CD4-positive, alpha-beta T cell treated with Interleukin-15 for 4 hours (primary cell): Measurements from ENCODE around the gene MTERF2.
A peak's percentile ranks its signal among the peaks of the same experiment; 100 is the strongest.
"Not testable (repeated sequence)": the region's sequence is repeated elsewhere in the genome, so short reads cannot be mapped to it uniquely, and the experiment has no call there.

Experiments
- DNase-seq: peaks from one replicate; pipeline ENCODE4 v3.0.0-alpha.2; 2020; ENCODE audit warnings: low spot score

MTERF2 gene, protein sequence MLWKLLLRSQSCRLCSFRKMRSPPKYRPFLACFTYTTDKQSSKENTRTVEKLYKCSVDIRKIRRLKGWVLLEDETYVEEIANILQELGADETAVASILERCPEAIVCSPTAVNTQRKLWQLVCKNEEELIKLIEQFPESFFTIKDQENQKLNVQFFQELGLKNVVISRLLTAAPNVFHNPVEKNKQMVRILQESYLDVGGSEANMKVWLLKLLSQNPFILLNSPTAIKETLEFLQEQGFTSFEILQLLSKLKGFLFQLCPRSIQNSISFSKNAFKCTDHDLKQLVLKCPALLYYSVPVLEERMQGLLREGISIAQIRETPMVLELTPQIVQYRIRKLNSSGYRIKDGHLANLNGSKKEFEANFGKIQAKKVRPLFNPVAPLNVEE

GRCh38 chr12:106986625-106987389 lies at the start of gene MTERF2:
Gene MTERF2 (minus strand): TSS chr12:106987146. CDS start chr12:106978714, 8,432 bp downstream.
- DNase-seq, result peak; percentile 74

GRCh38 chr12:107035733-107036132 lies 48.8 kb upstream of the MTERF2 start:
- no peak for DNase-seq

DNA sequence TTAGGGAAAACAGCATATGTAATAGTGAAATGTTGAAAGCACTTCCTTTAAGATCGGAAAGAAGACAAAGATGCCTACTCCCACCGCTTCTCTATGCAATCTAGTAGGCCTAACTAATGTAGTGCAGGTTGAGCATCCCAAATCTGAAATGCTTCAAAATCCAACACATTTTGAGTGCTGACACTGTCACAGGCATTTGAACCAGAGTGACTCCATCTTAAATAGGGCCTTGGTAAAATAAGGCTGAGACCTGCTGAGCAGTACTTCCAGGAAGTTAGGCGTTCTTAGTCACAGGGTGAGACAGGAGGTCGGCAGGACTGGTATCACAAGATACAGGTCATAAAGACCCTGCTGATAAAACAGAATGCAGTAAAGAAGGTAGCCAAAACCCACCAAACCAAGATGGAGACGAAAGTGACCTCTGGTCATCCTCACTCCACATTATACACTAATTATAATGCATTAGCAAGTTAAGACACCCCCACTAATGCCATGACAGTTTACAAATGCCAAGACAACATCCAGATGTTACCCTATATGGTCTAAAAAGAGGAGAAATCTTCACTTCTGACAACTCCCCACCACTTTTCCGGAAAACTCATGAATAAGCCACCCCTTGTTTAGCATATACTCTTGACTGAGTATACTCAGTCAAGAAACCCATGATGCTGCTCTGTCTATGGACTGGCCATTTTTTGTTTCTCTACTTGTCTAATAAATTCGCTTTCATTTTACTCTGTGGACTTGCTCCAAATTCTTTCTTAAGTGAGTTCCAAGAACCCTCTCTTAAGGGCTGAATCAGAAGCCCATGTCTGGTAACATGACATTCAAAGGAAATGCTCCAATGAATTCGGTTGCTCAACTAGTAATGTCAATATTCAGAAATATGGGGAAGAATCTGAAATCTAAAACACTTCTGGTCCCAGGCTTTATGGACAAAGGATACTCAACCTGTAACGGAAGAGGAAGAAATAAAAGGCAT lies 47.1 kb upstream of the MTERF2 start:
- no peak for DNase-seq

GRCh38 chr12:107032266-107032665 lies 45.3 kb upstream of the MTERF2 start:
- peak; percentile 22 for DNase-seq

GRCh38 chr12:107031061-107031460 lies 44.1 kb upstream of the MTERF2 start:
- DNase-seq, result no peak

DNA sequence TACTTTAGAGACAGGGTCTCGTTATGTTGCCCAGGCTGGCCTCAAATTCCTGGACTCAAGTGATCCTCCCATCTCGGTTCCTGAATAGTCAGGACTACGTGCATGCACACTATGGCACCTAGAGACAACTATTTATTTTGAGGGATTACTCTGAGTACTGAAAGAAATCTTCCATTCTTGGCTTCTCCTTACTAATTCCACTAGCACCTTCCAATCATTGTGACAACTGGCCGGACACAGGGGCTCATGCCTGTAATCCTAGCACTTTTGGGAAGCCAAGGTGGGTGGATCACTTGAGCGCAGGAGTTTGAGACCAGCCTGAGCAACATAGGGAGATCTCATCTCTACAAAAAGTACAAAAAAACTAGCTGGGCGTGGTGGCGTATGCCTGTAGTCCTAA lies 42.1 kb upstream of the MTERF2 start:
- DNase-seq, result no peak

GRCh38 chr12:107027636-107028053 lies 40.7 kb upstream of the MTERF2 start:
- DNase-seq, result peak; percentile 81

- DNase-seq, result no peak
Measured at GRCh38 chr12:107026806-107027635, 40.1 kb upstream of the MTERF2 start.

- DNase-seq, result not testable (repeated sequence)
Measured at GRCh38 chr12:107026356-107026755, 39.4 kb upstream of the MTERF2 start.

GRCh38 chr12:107025671-107026070 lies 38.7 kb upstream of the MTERF2 start:
- no peak for DNase-seq

GRCh38 chr12:107019546-107019945 lies 32.6 kb upstream of the MTERF2 start:
- DNase-seq, result no peak

DNA sequence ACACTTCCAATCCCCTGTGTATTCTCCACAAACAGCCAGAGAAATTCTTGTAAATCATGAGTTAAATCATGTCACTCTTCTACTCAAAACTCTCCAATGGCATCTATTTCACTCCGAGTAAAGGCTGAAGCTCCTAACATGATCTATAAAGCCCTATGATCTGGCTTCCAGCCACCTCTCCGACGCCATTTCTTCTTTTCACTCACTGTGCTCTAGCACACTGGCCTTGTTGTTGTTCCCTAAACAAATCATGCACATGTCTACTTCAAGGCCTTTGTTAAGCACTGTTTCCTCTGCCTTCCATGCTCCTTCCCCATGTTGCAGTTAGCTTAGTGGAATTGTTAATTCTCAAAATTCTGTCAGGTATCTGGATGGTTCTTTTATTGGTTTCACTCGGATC lies 30.1 kb upstream of the MTERF2 start:
- no peak for DNase-seq

DNA sequence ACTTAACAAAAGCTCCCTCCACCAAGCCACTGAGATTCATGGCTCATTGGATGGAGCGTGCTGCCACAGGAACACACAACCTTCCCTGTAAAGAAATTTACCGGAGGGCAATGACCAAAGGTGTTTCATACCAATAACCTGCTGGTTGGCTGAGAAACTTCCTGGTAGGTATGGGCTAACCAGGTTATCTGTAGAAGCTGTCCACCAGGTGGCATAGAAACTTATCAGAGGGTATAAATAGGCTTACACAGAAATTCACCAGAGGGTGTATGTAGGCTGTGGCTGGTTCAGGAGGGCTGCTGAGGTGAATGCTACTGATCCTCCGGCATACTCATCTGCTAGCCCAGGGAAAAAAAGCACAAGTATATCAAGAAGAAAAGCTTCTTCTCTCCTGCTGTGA lies 27.1 kb upstream of the MTERF2 start:
- peak; percentile 54 for DNase-seq

DNA sequence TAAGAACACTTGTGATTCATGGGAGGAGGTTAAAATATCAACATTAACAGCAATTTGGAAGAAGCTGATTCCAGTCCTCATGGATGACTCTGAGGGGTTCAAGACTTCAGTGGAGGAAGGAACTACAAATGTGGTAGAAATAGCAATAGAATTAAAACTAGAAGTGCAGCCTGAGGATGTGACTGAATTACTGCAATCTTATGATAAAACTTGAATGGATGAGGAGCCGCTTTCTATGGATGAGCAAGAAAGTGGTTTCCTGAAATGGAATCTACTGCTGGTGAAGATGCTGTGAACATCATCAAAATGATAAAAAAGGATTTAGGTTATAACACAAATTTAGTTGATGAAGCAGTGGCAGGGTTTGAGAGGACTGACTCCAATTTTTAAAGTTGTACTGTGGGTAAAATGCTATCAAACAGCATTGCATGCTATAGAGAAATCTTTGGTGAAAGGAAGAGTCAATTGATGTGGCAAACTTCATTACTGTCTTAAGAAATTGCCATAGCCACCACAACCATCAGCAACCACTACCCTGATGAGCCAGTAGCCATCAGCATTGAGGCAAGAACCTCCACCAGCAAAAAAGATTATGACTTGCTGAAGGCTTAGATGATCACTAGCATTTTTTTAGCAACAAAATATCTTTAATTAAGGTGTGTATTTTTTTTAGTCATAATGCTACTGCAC lies 25.9 kb upstream of the MTERF2 start:
- DNase-seq, result no peak

- DNase-seq, result no peak
Measured at GRCh38 chr12:107011519-107011918, 24.6 kb upstream of the MTERF2 start.

DNA sequence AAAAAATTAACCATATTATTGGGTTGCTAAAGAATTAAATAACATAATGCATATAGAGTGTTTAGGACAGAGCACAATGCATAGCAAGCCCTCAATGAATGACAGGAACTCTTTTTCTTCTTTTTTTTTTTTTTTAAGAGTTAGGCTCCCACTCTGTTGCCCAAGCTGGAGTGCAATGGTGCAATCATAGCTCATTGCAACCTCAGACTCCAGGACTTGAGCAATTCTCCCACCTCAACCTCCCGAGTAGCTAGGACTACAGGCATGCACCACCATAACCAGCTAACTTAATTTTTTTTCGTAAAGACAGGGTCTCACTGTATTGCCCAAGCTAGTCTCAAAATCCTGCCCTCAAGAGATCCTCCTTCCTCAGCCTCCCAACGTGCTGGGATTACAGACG lies 20.5 kb upstream of the MTERF2 start:
- DNase-seq, result no peak

DNA sequence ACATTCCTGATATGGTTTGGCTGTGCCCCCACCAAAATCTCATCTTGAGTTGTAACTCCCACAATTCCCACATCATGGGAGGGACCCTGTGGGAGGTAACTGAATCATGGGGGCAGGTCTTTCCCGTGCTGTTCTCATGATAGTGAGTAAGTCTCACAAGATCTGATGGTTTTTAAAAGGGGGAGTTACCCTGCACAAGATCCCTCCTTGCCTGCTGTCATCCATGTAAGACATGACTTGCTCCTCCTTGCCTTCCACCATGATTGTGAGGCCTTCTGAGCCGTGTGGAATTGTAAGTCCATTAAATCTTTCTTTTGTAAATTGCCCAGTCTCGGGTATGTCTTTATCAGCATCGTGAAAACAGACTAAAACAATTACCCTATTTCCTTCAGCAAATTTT lies 15.7 kb upstream of the MTERF2 start:
- not testable (repeated sequence) for DNase-seq

GRCh38 chr12:106999446-106999845 lies 12.5 kb upstream of the MTERF2 start:
- DNase-seq, result no peak

DNA sequence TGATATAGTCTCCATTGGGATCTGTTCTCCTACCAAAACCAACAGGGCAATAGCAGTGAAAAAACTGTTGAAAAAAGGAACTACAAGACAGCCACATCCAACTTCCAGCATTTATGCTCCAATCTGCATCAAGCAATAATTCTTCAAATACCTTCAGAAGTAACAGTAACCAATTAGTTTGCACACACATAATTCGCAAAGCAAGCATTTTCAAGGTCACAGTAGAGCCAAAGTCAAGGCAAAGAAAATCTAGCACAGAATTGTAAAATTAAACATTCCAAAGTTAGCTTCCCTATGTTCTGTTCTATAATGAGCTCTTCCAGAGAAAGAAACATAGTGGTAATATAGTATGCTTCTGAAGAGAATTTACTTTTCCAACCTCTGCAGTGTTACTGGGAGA lies 11.0 kb upstream of the MTERF2 start:
- no peak for DNase-seq

DNA sequence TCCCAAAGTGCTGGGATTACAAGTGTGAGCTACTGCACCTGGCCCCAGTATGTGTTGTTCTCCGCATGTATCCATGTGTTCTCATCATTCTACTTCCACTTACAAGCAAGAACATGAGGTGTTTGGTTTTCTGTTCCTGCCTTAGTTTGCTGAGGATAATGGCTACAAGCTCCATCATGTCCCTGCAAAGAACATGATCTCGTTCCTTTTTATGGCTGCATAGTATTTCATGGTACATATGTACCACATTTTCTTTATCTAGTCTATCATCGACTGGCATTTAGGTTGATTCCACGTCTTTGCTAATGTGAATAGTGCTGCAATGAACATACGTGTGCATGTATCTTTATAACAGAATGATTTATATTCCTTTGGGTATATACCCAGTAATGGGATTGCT lies 9.2 kb upstream of the MTERF2 start:
- not testable (repeated sequence) for DNase-seq
